Neural cell (in vitro differentiated cells): ENCODE results near the gene KLHL3. TPM values are rescaled to one million over a fixed set of nuclear protein-coding genes. Genes with fewer than 3 reads are reported as not detected.

Experiments used
- H2AFZ ChIP-seq: fragments of 200-600, 300-800 bp; sonication (generic), shearing (Covaris generic); 2 replicates; pipeline ENCODE4 v1.6.0; 2014; ENCODE audit warnings: low read depth, mild to moderate bottlenecking, antibody characterized with exemption, low read length, moderate library complexity
- H3F3A ChIP-seq: fragments of 200-600 bp; shearing (Covaris generic); 2 replicates; pipeline ENCODE4 v1.6.1; 2016; ENCODE audit warnings: mild to moderate bottlenecking, moderate library complexity, mixed read lengths, antibody characterized with exemption, low read length; ENCODE audit not compliant: insufficient read depth, poor library complexity, severe bottlenecking
- H3K27ac ChIP-seq: fragments of 200-600, 300-800 bp; sonication (generic), shearing (Covaris generic); 2 replicates; pipeline ENCODE4 v1.5.1; 2014; ENCODE audit warnings: mild to moderate bottlenecking, low read length, moderate library complexity
- H3K27me3 ChIP-seq: fragments of 300-800, 200-600 bp; sonication (generic), shearing (Covaris generic); 2 replicates; pipeline ENCODE4 v1.6.0; 2014; ENCODE audit warnings: mild to moderate bottlenecking, low read depth, low read length, moderate library complexity; ENCODE audit not compliant: insufficient read depth
- H3K36me3 ChIP-seq: fragments of 300-800, 200-600 bp; sonication (generic), shearing (Covaris generic); 2 replicates; pipeline ENCODE4 v1.5.1; 2014; ENCODE audit warnings: mild to moderate bottlenecking, antibody characterized with exemption, low read length, moderate library complexity; ENCODE audit not compliant: insufficient read depth
- H3K4me2 ChIP-seq: fragments of 300-800, 200-600 bp; sonication (generic), shearing (Covaris generic); 2 replicates; pipeline ENCODE4 v1.6.0; 2014; ENCODE audit warnings: mild to moderate bottlenecking, low read length
- H3K4me3 ChIP-seq: fragments of 300-800, 200-600 bp; sonication (generic), shearing (Covaris generic); 2 replicates; pipeline ENCODE4 v1.5.1; 2014; ENCODE audit warnings: mild to moderate bottlenecking, low read length, moderate library complexity
- H3K79me2 ChIP-seq: fragments of 200-600 bp; shearing (Covaris generic); replicated peaks from 2 replicates; pipeline ENCODE4 v1.6.0; 2014; ENCODE audit warnings: mild to moderate bottlenecking, low read length, moderate library complexity; ENCODE audit not compliant: insufficient read depth
- H3K9ac ChIP-seq: fragments of 300-800, 200-600 bp; sonication (generic), shearing (Covaris generic); 2 replicates; pipeline ENCODE4 v1.6.1; 2016; ENCODE audit warnings: mild to moderate bottlenecking, low read length, mixed read lengths
- H3K9me2 ChIP-seq: fragments of 200-600 bp; shearing (Covaris generic); 2 replicates; pipeline ENCODE4 v1.6.1; 2016; ENCODE audit warnings: mild to moderate bottlenecking, low read length, mixed read lengths; ENCODE audit not compliant: insufficient read depth
- H3K9me3 ChIP-seq: fragments of 200-600, 300-800 bp; sonication (generic), shearing (Covaris generic); 2 replicates; pipeline ENCODE4 v1.6.1; 2016; ENCODE audit warnings: mild to moderate bottlenecking, mixed run types, low read length, moderate library complexity, mixed read lengths
- H4K20me1 ChIP-seq: fragments of 200-600 bp; shearing (Covaris generic); 2 replicates; pipeline ENCODE4 v1.6.1; 2016; ENCODE audit warnings: mild to moderate bottlenecking, mixed run types; ENCODE audit not compliant: insufficient read depth
- CTCF ChIP-seq: fragments of 450-650 bp; IDR thresholded peaks from 2 replicates; pipeline ENCODE4 v1.5.1; 2014; ENCODE audit warnings: antibody characterized with exemption, mild to moderate bottlenecking, moderate library complexity; ENCODE audit not compliant: poor library complexity, severe bottlenecking
- EP300 ChIP-seq: fragments of 450-650 bp; conservative IDR thresholded peaks from 2 replicates; pipeline ENCODE4 v1.6.1; 2014; ENCODE audit warnings: antibody characterized with exemption, mild to moderate bottlenecking, moderate library complexity; ENCODE audit not compliant: poor library complexity, severe bottlenecking
- EZH2 ChIP-seq: fragments of 200-600, 300-800 bp; shearing (Covaris generic), sonication (generic); IDR thresholded peaks from 2 replicates; pipeline ENCODE4 v1.6.1; 2014; ENCODE audit warnings: antibody characterized with exemption, low read length, borderline replicate concordance, mild to moderate bottlenecking; ENCODE audit not compliant: insufficient read depth, poor library complexity, severe bottlenecking
- MXI1 ChIP-seq: fragments of 450-650 bp; conservative IDR thresholded peaks from 2 replicates; pipeline ENCODE4 v1.6.1; 2014; ENCODE audit warnings: antibody characterized with exemption, mild to moderate bottlenecking; ENCODE audit not compliant: poor library complexity, severe bottlenecking
- POLR2AphosphoS5 ChIP-seq: IDR thresholded peaks from 2 replicates; pipeline ENCODE4 v1.6.1; 2012
- RAD21 ChIP-seq: fragments of 450-650 bp; conservative IDR thresholded peaks from 2 replicates; pipeline ENCODE4 v1.6.1; 2014; ENCODE audit warnings: antibody characterized with exemption, mild to moderate bottlenecking, moderate library complexity
- SMC3 ChIP-seq: fragments of 450-650 bp; conservative IDR thresholded peaks from 2 replicates; pipeline ENCODE4 v1.6.1; 2014; ENCODE audit warnings: antibody characterized with exemption, mild to moderate bottlenecking, moderate library complexity; ENCODE audit not compliant: poor library complexity
- TAF1 ChIP-seq: IDR thresholded peaks from 2 replicates; pipeline ENCODE4 v1.6.1; 2012; ENCODE audit warnings: low read depth
- polyA plus RNA-seq: library from polyadenylated mRNA; depleted of rRNA; stranded (reverse); fragments of >200 nt; gene quantifications from 2 replicates; pipeline ENCODE4 v1.2.3, GENCODE V29; 2014
- TF ChIP-seq, protein P1 (sequence below): IDR thresholded peaks from 2 replicates; pipeline ENCODE4 v1.6.1; 2012; ENCODE audit warnings: borderline replicate concordance

Gene KLHL3
- polyA plus RNA-seq, 1 donor from 2014 or later: 12.9 TPM

- TF ChIP-seq MXI1 (no peak), EP300 (no peak), CTCF (no peak), TAF1 (no peak), POLR2AphosphoS5 (no peak), RAD21 (no peak), SMC3 (no peak), EZH2 (no peak)
- TF ChIP-seq, protein P1, sequence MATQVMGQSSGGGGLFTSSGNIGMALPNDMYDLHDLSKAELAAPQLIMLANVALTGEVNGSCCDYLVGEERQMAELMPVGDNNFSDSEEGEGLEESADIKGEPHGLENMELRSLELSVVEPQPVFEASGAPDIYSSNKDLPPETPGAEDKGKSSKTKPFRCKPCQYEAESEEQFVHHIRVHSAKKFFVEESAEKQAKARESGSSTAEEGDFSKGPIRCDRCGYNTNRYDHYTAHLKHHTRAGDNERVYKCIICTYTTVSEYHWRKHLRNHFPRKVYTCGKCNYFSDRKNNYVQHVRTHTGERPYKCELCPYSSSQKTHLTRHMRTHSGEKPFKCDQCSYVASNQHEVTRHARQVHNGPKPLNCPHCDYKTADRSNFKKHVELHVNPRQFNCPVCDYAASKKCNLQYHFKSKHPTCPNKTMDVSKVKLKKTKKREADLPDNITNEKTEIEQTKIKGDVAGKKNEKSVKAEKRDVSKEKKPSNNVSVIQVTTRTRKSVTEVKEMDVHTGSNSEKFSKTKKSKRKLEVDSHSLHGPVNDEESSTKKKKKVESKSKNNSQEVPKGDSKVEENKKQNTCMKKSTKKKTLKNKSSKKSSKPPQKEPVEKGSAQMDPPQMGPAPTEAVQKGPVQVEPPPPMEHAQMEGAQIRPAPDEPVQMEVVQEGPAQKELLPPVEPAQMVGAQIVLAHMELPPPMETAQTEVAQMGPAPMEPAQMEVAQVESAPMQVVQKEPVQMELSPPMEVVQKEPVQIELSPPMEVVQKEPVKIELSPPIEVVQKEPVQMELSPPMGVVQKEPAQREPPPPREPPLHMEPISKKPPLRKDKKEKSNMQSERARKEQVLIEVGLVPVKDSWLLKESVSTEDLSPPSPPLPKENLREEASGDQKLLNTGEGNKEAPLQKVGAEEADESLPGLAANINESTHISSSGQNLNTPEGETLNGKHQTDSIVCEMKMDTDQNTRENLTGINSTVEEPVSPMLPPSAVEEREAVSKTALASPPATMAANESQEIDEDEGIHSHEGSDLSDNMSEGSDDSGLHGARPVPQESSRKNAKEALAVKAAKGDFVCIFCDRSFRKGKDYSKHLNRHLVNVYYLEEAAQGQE: no peak
Observed at GRCh38 chr5:137573376-137573775, 162.5 kb downstream of the KLHL3 start.

GRCh38 chr5:137572042-137572695 lies 163.7 kb downstream of the KLHL3 start:
- no peaks in the 10 kb centered on the region for H3K9me2 ChIP-seq
- H3F3A ChIP-seq: no peaks in the 10 kb centered on the region
- H3K27me3 ChIP-seq: no peaks in the 10 kb centered on the region
- TF ChIP-seq RAD21 (no peak), POLR2AphosphoS5 (no peak), TAF1 (no peak), EZH2 (no peak), CTCF (no peak), SMC3 (no peak), EP300 (no peak), MXI1 (no peak)
- TF ChIP-seq, protein P1: no peak
- no peak overlapping the region for H3K4me2 ChIP-seq
- no peaks in the 10 kb centered on the region for H3K36me3 ChIP-seq
- no peaks in the 10 kb centered on the region for H3K79me2 ChIP-seq
- no peak overlapping the region for H3K9ac ChIP-seq
- no peak overlapping the region for H3K27ac ChIP-seq
- no peak overlapping the region for H3K4me3 ChIP-seq
- no peaks in the 10 kb centered on the region for H3K9me3 ChIP-seq
- H4K20me1 ChIP-seq: no peaks in the 10 kb centered on the region
- H2AFZ ChIP-seq: no peak overlapping the region

More at GRCh38 chr5:137573376-137573775, 162.5 kb downstream of the KLHL3 start:
- Histone ChIP-seq H3F3A (no peaks in the 10 kb centered on the region), H3K79me2 (no peaks in the 10 kb centered on the region), H3K27me3 (no peaks in the 10 kb centered on the region), H3K4me3 (no peak overlapping the region), H3K9me3 (no peaks in the 10 kb centered on the region), H3K9me2 (no peaks in the 10 kb centered on the region), H3K27ac (no peak overlapping the region), H2AFZ (no peak overlapping the region), H3K36me3 (no peaks in the 10 kb centered on the region), H4K20me1 (no peaks in the 10 kb centered on the region), H3K9ac (no peak overlapping the region), H3K4me2 (no peak overlapping the region)
